HEK293 (cell line): ENCODE measurements around the gene ZKSCAN4.

Experiments
- KLF16 ChIP-seq: fragments of 450-650 bp; formaldehyde crosslinking; IDR thresholded peaks from 2 replicates; pipeline ENCODE4 v1.5.1; 2017; ENCODE audit warnings: missing biosample characterization, missing genetic modification characterization
- KLF7 ChIP-seq: fragments of 450-650 bp; formaldehyde crosslinking; IDR thresholded peaks from 2 replicates; pipeline ENCODE4 v1.5.1; 2016; ENCODE audit warnings: missing biosample characterization, missing genetic modification characterization, borderline replicate concordance
- RBAK ChIP-seq: fragments of 450-650 bp; formaldehyde crosslinking; IDR thresholded peaks from 2 replicates; pipeline ENCODE4 v1.5.1; 2016; ENCODE audit warnings: missing biosample characterization, missing genetic modification characterization
- ZBTB8A ChIP-seq: fragments of 450-650 bp; formaldehyde crosslinking; IDR thresholded peaks from 2 replicates; pipeline ENCODE4 v1.5.1; 2016; ENCODE audit warnings: missing biosample characterization, missing genetic modification characterization
- TF ChIP-seq, protein P1 (sequence below): fragments of 450-650 bp; formaldehyde crosslinking; IDR thresholded peaks from 2 replicates; pipeline ENCODE4 v1.5.1; 2016; ENCODE audit warnings: missing biosample characterization, missing genetic modification characterization
- TF ChIP-seq, protein P2 (sequence below): fragments of 450-650 bp; formaldehyde crosslinking; conservative IDR thresholded peaks from 2 replicates; pipeline ENCODE4 v1.5.1; 2016; ENCODE audit warnings: low read depth, missing biosample characterization, missing genetic modification characterization

DNA sequence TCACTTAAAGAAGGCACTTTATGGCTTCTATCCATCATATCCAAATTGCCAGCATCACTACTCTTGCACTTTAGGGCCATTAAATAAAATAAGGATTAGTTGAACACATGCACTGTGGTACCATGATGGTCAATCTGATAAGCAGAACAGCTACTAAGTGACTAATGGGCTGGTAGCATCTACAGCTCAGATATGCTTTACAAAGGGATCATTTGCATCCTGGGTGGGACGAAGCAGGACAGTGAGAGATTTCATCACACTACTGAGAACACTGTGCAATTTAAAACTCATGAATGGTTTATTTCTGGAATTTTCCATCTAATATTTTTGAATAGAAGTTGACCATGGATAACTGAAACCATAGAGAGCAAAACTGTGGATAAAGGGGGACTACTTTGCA lies 52.0 kb downstream of the ZKSCAN4 start:
- TF ChIP-seq, protein P1, sequence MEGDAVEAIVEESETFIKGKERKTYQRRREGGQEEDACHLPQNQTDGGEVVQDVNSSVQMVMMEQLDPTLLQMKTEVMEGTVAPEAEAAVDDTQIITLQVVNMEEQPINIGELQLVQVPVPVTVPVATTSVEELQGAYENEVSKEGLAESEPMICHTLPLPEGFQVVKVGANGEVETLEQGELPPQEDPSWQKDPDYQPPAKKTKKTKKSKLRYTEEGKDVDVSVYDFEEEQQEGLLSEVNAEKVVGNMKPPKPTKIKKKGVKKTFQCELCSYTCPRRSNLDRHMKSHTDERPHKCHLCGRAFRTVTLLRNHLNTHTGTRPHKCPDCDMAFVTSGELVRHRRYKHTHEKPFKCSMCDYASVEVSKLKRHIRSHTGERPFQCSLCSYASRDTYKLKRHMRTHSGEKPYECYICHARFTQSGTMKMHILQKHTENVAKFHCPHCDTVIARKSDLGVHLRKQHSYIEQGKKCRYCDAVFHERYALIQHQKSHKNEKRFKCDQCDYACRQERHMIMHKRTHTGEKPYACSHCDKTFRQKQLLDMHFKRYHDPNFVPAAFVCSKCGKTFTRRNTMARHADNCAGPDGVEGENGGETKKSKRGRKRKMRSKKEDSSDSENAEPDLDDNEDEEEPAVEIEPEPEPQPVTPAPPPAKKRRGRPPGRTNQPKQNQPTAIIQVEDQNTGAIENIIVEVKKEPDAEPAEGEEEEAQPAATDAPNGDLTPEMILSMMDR (tag by site-specific recombination) = no peak
- TF ChIP-seq RBAK (no peak), KLF7 (no peak), ZBTB8A (tag by site-specific recombination) (no peak), KLF16 (tag by site-specific recombination) (no peak)
- TF ChIP-seq, protein P2, sequence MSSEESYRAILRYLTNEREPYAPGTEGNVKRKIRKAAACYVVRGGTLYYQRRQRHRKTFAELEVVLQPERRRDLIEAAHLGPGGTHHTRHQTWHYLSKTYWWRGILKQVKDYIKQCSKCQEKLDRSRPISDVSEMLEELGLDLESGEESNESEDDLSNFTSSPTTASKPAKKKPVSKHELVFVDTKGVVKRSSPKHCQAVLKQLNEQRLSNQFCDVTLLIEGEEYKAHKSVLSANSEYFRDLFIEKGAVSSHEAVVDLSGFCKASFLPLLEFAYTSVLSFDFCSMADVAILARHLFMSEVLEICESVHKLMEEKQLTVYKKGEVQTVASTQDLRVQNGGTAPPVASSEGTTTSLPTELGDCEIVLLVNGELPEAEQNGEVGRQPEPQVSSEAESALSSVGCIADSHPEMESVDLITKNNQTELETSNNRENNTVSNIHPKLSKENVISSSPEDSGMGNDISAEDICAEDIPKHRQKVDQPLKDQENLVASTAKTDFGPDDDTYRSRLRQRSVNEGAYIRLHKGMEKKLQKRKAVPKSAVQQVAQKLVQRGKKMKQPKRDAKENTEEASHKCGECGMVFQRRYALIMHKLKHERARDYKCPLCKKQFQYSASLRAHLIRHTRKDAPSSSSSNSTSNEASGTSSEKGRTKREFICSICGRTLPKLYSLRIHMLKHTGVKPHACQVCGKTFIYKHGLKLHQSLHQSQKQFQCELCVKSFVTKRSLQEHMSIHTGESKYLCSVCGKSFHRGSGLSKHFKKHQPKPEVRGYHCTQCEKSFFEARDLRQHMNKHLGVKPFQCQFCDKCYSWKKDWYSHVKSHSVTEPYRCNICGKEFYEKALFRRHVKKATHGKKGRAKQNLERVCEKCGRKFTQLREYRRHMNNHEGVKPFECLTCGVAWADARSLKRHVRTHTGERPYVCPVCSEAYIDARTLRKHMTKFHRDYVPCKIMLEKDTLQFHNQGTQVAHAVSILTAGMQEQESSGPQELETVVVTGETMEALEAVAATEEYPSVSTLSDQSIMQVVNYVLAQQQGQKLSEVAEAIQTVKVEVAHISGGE (tag by site-specific recombination) = no peak
